ENCODE measurements around the gene KLF7. TPM values are rescaled to one million over a fixed set of nuclear protein-coding genes. Genes with fewer than 3 reads are reported as not detected.

Gene KLF7
- total RNA-seq, 1 donor from 2014 or later = 36.7 TPM

DNA sequence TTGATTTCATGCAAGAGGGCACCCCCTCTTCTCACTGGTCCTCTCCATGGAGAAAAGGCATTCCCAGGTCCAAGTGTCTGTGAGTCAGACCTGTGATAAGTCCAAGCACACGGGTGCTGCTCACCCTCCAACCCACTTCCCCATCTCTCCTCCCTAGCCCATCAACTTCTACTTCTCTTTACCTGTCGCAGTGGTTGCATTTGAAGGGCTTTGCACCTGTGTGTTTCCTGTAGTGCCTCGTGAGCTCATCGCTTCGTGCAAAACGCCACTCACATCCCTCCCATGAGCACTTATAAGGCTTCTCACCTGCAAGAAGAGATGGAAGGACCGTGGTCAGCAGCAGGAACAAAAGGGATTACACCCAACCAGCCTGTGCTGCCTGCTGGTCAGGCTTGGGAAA, 77.5 kb downstream of the KLF7 start:
- DNase-seq (ENCODE audit: extremely low spot score, unreplicated experiment) = no peak
- H3K9me3 Mint-ChIP-seq (ENCODE audit: unreplicated experiment) = no peaks in the 10 kb centered on the region
- H3K36me3 Mint-ChIP-seq (ENCODE audit: unreplicated experiment) = peaks cover 50% of the 10 kb centered on the region
- no peaks in the 10 kb centered on the region for H3K27me3 Mint-ChIP-seq (ENCODE audit: unreplicated experiment)
- TF ChIP-seq, protein P1, sequence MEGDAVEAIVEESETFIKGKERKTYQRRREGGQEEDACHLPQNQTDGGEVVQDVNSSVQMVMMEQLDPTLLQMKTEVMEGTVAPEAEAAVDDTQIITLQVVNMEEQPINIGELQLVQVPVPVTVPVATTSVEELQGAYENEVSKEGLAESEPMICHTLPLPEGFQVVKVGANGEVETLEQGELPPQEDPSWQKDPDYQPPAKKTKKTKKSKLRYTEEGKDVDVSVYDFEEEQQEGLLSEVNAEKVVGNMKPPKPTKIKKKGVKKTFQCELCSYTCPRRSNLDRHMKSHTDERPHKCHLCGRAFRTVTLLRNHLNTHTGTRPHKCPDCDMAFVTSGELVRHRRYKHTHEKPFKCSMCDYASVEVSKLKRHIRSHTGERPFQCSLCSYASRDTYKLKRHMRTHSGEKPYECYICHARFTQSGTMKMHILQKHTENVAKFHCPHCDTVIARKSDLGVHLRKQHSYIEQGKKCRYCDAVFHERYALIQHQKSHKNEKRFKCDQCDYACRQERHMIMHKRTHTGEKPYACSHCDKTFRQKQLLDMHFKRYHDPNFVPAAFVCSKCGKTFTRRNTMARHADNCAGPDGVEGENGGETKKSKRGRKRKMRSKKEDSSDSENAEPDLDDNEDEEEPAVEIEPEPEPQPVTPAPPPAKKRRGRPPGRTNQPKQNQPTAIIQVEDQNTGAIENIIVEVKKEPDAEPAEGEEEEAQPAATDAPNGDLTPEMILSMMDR (IDR thresholded peaks at IDR 0.05) = no peak
- H3K4me3 Mint-ChIP-seq (ENCODE audit: unreplicated experiment) = no peak overlapping the region
- peaks cover 31% of the 10 kb centered on the region for H3K4me1 Mint-ChIP-seq (ENCODE audit: unreplicated experiment)
- H3K27ac Mint-ChIP-seq (ENCODE audit: unreplicated experiment) = peak overlapping the region; percentile 63

DNA sequence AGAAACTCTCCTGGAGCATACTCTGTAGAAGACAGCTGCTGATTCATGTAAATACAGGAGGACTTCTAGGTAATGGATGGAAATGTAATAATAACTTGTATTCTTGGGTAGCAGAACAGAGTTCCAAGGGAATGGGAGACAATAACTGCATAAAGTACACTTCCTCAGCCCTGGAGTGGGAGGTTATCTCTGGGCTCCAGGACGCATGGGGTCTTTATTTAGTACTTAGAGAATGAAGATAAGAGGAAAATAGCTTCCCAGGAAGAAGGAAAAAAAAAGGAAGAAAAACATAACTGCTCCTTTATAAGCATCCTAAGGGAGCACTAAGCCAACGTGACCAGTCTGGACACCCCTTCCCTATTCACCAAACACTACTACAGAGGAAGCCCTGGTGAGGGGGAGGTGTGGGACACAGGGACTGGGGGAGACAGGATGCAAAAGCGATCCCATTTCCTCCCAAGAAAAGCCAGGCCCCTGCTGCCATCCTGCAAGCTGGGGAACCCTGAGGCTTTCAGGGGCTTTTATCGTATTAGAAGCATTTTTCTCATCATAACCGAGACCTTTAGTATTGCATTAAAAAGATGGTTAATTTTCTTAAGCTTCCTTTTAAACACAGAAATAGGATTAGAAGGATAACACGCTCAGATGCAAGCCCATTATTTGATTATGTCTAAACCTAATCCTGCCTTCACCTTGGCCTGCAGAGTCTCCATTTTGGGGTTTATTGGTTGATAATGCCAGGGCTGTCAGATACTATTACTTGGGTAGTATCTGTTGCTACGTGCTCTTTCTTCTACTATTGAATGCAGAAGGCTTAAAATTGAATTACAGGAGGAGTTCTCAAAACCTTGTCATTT, 78.5 kb downstream of the KLF7 start:
- no peak overlapping the region for H3K4me3 Mint-ChIP-seq (ENCODE audit: unreplicated experiment)
- H3K4me1 Mint-ChIP-seq (ENCODE audit: unreplicated experiment) = peaks cover 32% of the 10 kb centered on the region
- no peaks in the 10 kb centered on the region for H3K9me3 Mint-ChIP-seq (ENCODE audit: unreplicated experiment)

DNA sequence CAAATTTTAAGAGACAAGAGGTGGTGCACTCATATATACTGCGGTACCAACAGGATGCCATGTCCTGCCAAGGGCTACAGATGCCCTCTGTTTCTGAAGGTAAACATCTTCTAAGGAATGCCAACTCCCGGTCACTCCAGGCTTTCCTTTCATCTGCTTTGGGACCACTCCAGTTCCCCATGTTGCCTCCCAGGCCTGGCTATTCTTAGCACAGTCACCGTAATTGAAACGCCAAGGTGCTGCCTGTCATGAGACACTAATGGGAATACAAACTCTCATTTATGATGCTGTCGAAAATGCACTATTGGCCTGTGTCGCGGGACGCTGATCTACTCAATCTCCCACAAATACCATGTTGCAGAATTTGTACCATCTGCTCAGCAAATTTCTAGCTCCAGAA, 79.6 kb downstream of the KLF7 start:
- TF ChIP-seq, protein P1 (IDR thresholded peaks at IDR 0.05) = no peak
- Mint-ChIP-seq H3K4me1 (ENCODE audit: unreplicated experiment) (peaks cover 32% of the 10 kb centered on the region), H3K36me3 (ENCODE audit: unreplicated experiment) (peaks cover 59% of the 10 kb centered on the region), H3K27ac (ENCODE audit: unreplicated experiment) (no peak overlapping the region), H3K27me3 (ENCODE audit: unreplicated experiment) (no peaks in the 10 kb centered on the region), H3K4me3 (ENCODE audit: unreplicated experiment) (no peak overlapping the region), H3K9me3 (ENCODE audit: unreplicated experiment) (no peaks in the 10 kb centered on the region)
- no peak for DNase-seq (ENCODE audit: extremely low spot score, unreplicated experiment)

More for the DNA sequence above, 78.5 kb downstream of the KLF7 start:
- no peaks in the 10 kb centered on the region for H3K27me3 Mint-ChIP-seq (ENCODE audit: unreplicated experiment)
- no peak overlapping the region for H3K27ac Mint-ChIP-seq (ENCODE audit: unreplicated experiment)
- TF ChIP-seq, protein P1 (IDR thresholded peaks at IDR 0.05) = no peak
- no peak for DNase-seq (ENCODE audit: extremely low spot score, unreplicated experiment)
- H3K36me3 Mint-ChIP-seq (ENCODE audit: unreplicated experiment) = peaks cover 56% of the 10 kb centered on the region

DNA sequence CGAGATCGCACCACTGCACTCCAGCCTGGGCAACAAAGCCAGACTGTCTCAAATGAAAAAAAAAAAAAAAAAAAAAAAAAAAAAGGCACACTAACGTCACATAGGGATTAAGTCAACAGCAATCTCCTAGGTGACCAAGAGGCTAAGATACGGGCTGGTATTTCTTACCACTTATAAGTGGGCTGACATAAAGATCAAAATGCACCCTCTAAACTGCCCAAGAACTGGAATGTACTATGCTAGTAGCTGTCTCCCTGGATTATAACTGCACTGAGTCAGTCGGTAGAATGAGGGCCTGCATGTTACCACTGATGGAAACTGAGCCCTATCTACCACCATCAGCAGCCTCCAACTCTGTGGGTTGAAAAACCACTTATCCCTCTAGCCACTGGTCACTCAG, 80.6 kb downstream of the KLF7 start:
- H3K27ac Mint-ChIP-seq (ENCODE audit: unreplicated experiment) = no peak overlapping the region

More for the DNA sequence above, 80.6 kb downstream of the KLF7 start:
- no peaks in the 10 kb centered on the region for H3K9me3 Mint-ChIP-seq (ENCODE audit: unreplicated experiment)
- peaks cover 67% of the 10 kb centered on the region for H3K36me3 Mint-ChIP-seq (ENCODE audit: unreplicated experiment)
- no peaks in the 10 kb centered on the region for H3K27me3 Mint-ChIP-seq (ENCODE audit: unreplicated experiment)
- TF ChIP-seq, protein P1 (IDR thresholded peaks at IDR 0.05) = no peak
- no peak for DNase-seq (ENCODE audit: extremely low spot score, unreplicated experiment)
- H3K4me3 Mint-ChIP-seq (ENCODE audit: unreplicated experiment) = no peak overlapping the region
- H3K4me1 Mint-ChIP-seq (ENCODE audit: unreplicated experiment) = peaks cover 24% of the 10 kb centered on the region
